Mesenchymal stem cell (in vitro differentiated cells and primary cell): Measurements from ENCODE around the gene TSPAN15.

ENCODE experiments used
- DNase-seq: peaks from one replicate; pipeline ENCODE4 v3.0.0-alpha.2; 2013
- H2AFZ ChIP-seq: one replicate; pipeline ENCODE4 v1.6.1; 2013; ENCODE audit warnings: low read depth, mild to moderate bottlenecking, control low read depth, inconsistent platforms, low read length, moderate library complexity
- H2AK5ac ChIP-seq: 2 replicates; pipeline ENCODE4 v1.6.1; 2013; ENCODE audit warnings: low read length, moderate library complexity, mild to moderate bottlenecking, inconsistent platforms; ENCODE audit not compliant: severe bottlenecking
- H2BK120ac ChIP-seq: one replicate; pipeline ENCODE4 v1.6.1; 2013; ENCODE audit warnings: low read depth, mild to moderate bottlenecking, inconsistent platforms, low read length, moderate library complexity
- H2BK12ac ChIP-seq, 2 experiments: one replicate each; pipeline ENCODE4 v1.6.1; 2013; ENCODE audit warnings: inconsistent platforms in 2 of 2, low read length in 2 of 2, mild to moderate bottlenecking in 2 of 2, moderate library complexity in 2 of 2, control low read depth in 1 of 2
- H2BK15ac ChIP-seq: one replicate; pipeline ENCODE4 v1.6.1; 2013; ENCODE audit warnings: mild to moderate bottlenecking, low read depth, inconsistent platforms; ENCODE audit not compliant: poor library complexity, severe bottlenecking
- H2BK5ac ChIP-seq: 2 replicates; pipeline ENCODE4 v1.6.1; 2013; ENCODE audit warnings: low read depth, mild to moderate bottlenecking, low read length, control low read depth, inconsistent platforms; ENCODE audit not compliant: poor library complexity, severe bottlenecking
- H3K14ac ChIP-seq, 2 experiments: one replicate each; pipeline ENCODE4 v1.6.1; 2013; ENCODE audit warnings: inconsistent platforms in 2 of 2, low read length in 2 of 2, control low read depth in 1 of 2, mild to moderate bottlenecking in 1 of 2, moderate library complexity in 1 of 2
- H3K18ac ChIP-seq, 2 experiments: one replicate each; pipeline ENCODE4 v1.6.1; 2013; ENCODE audit warnings: inconsistent platforms in 2 of 2, low read length in 2 of 2, control low read depth in 1 of 2, low read depth in 1 of 2, mild to moderate bottlenecking in 1 of 2
- H3K23ac ChIP-seq, 2 experiments: one replicate each; pipeline ENCODE4 v1.6.1; 2013; ENCODE audit warnings: inconsistent platforms in 2 of 2, low read length in 2 of 2, mild to moderate bottlenecking in 2 of 2, moderate library complexity in 2 of 2, control low read depth in 1 of 2
- H3K27ac ChIP-seq: 2 replicates; pipeline ENCODE4 v1.5.1; 2013; ENCODE audit warnings: mild to moderate bottlenecking, moderate library complexity, low read length, control low read depth, inconsistent platforms; ENCODE audit not compliant: poor library complexity, severe bottlenecking
- H3K27me3 ChIP-seq, 2 experiments: 2 replicates each; pipeline versions ENCODE4 v1.6.1 to v1.7.0; 2013; ENCODE audit warnings: low read length in 2 of 2, mild to moderate bottlenecking in 2 of 2, moderate library complexity in 2 of 2, control low read depth in 1 of 2, inconsistent platforms in 1 of 2; ENCODE audit not compliant: control insufficient read depth in 1 of 2, insufficient read depth in 1 of 2
- H3K36me3 ChIP-seq, 2 experiments: 2 replicates each; pipeline versions ENCODE4 v1.6.1 to v1.7.0; 2013; ENCODE audit warnings: low read length in 2 of 2, control low read depth in 1 of 2, inconsistent platforms in 1 of 2, low read depth in 1 of 2, mild to moderate bottlenecking in 1 of 2; ENCODE audit not compliant: insufficient read depth in 2 of 2, control insufficient read depth in 1 of 2
- H3K4ac ChIP-seq, 2 experiments: one replicate each; pipeline ENCODE4 v1.6.1; 2013; ENCODE audit warnings: inconsistent platforms in 2 of 2, low read length in 2 of 2, mild to moderate bottlenecking in 2 of 2, moderate library complexity in 2 of 2, control low read depth in 1 of 2, low read depth in 1 of 2
- H3K4me1 ChIP-seq: 2 replicates; pipeline ENCODE4 v1.6.1; 2013; ENCODE audit warnings: low read depth, low read length, control low read depth; ENCODE audit not compliant: control insufficient read depth, insufficient read depth
- H3K4me2 ChIP-seq: 2 replicates; pipeline ENCODE4 v1.6.1; 2013; ENCODE audit warnings: low read length, mild to moderate bottlenecking, inconsistent platforms; ENCODE audit not compliant: poor library complexity, severe bottlenecking
- H3K4me3 ChIP-seq, 2 experiments: 2 replicates each; pipeline versions ENCODE4 v1.5.1 to v1.7.0; 2013; ENCODE audit warnings: low read length in 2 of 2, mild to moderate bottlenecking in 2 of 2, control low read depth in 1 of 2, low read depth in 1 of 2; ENCODE audit not compliant: insufficient read depth in 1 of 2
- H3K79me1 ChIP-seq: replicated peaks from 2 replicates; pipeline ENCODE4 v1.6.1; 2013; ENCODE audit warnings: mild to moderate bottlenecking, control low read depth, low read length, inconsistent platforms; ENCODE audit not compliant: poor library complexity, severe bottlenecking
- H3K9ac ChIP-seq: 2 replicates; pipeline ENCODE4 v1.7.0; 2013; ENCODE audit warnings: mild to moderate bottlenecking, low read length, moderate library complexity
- H3K9me3 ChIP-seq: 2 replicates; pipeline ENCODE4 v1.7.0; 2013; ENCODE audit warnings: mild to moderate bottlenecking, low read length; ENCODE audit not compliant: control insufficient read depth
- H4K8ac ChIP-seq: one replicate; pipeline ENCODE4 v1.6.1; 2013; ENCODE audit warnings: inconsistent platforms, mild to moderate bottlenecking, low read length, moderate library complexity
- H4K91ac ChIP-seq: one replicate; pipeline ENCODE4 v1.6.1; 2013; ENCODE audit warnings: mild to moderate bottlenecking, low read length, inconsistent platforms
- WGBS: methylation state at CpG from one replicate; pipeline ENCODE4 v1.1.7; 2013; ENCODE audit warnings: mixed read lengths; 5-methylcytosine and 5-hydroxymethylcytosine counted together

Gene TSPAN15

GRCh38 chr10:69435966-69436520, 15.2 kb upstream of the TSPAN15 start:
- peaks cover 10% of the 10 kb centered on the region for H3K4me1 ChIP-seq
- 94% methylated on average over 14 of the region's 14 CpGs for WGBS
- H3K4me2 ChIP-seq, result no peak overlapping the region

GRCh38 chr10:69437321-69438259, 13.7 kb upstream of the TSPAN15 start:
- Histone ChIP-seq H2BK12ac (no peak overlapping the region), H3K27ac (peak overlapping the region; percentile 75), H3K14ac (no peak overlapping the region), H3K36me3 (no peaks in the 10 kb centered on the region), H4K91ac (no peak overlapping the region), H2AFZ (no peak overlapping the region), H3K4ac (no peak overlapping the region), H3K9ac (no peak overlapping the region), H3K79me1 (no peaks in the 10 kb centered on the region), H3K23ac (no peak overlapping the region), H2BK120ac (no peak overlapping the region), H3K4me2 (no peak overlapping the region), H4K8ac (no peak overlapping the region), H3K18ac (no peak overlapping the region), H3K4me1 (peaks cover 10% of the 10 kb centered on the region), H2AK5ac (no peak overlapping the region), H2BK5ac (peak overlapping the region; percentile 45), H3K27me3 (no peaks in the 10 kb centered on the region), H3K4me3 (no peak overlapping the region), H3K9me3 (no peaks in the 10 kb centered on the region), H2BK15ac (no peak overlapping the region)
- no peak for DNase-seq
- WGBS, result 89% methylated on average over 11 of the region's 13 CpGs

More at GRCh38 chr10:69435966-69436520, 15.2 kb upstream of the TSPAN15 start:
- H3K4me3 ChIP-seq, result no peak overlapping the region
- no peaks in the 10 kb centered on the region for H3K9me3 ChIP-seq
- no peak overlapping the region for H3K9ac ChIP-seq
- peak overlapping the region in 1 of 2 experiments; percentile 57 for H2BK12ac ChIP-seq
- H3K14ac ChIP-seq, result peak overlapping the region in 1 of 2 experiments; percentile 71
- H3K18ac ChIP-seq, result peak overlapping the region in 1 of 2 experiments; percentile 38
- no peak overlapping the region for H3K27ac ChIP-seq
- no peak overlapping the region for H2BK5ac ChIP-seq
- no peak overlapping the region for H2AK5ac ChIP-seq
- no peak overlapping the region for H2BK15ac ChIP-seq
- H3K27me3 ChIP-seq, result no peaks in the 10 kb centered on the region
- no peak overlapping the region for H4K91ac ChIP-seq
- H3K36me3 ChIP-seq, result no peaks in the 10 kb centered on the region
- H3K23ac ChIP-seq, result no peak overlapping the region
- no peak overlapping the region for H2BK120ac ChIP-seq
- no peak overlapping the region for H4K8ac ChIP-seq
- H2AFZ ChIP-seq, result no peak overlapping the region
- no peak for DNase-seq
- H3K79me1 ChIP-seq, result no peaks in the 10 kb centered on the region
- no peak overlapping the region for H3K4ac ChIP-seq

GRCh38 chr10:69438536-69439349, 12.5 kb upstream of the TSPAN15 start:
- Histone ChIP-seq H3K14ac (no peak overlapping the region), H2BK5ac (no peak overlapping the region), H3K4me3 (no peak overlapping the region), H3K4me1 (peaks cover 10% of the 10 kb centered on the region), H3K79me1 (no peaks in the 10 kb centered on the region), H3K27me3 (no peaks in the 10 kb centered on the region), H3K9me3 (no peaks in the 10 kb centered on the region), H2AFZ (no peak overlapping the region), H3K18ac (peak overlapping the region in 1 of 2 experiments; percentile 59), H3K4ac (no peak overlapping the region), H4K91ac (no peak overlapping the region), H3K9ac (peak overlapping the region; percentile 17), H2BK120ac (no peak overlapping the region), H3K4me2 (peak overlapping the region; percentile 29), H3K36me3 (no peaks in the 10 kb centered on the region), H2BK15ac (no peak overlapping the region), H2AK5ac (peak overlapping the region; percentile 81), H3K27ac (peak overlapping the region; percentile 75), H2BK12ac (peak overlapping the region in 1 of 2 experiments; percentile 49), H3K23ac (no peak overlapping the region), H4K8ac (peak overlapping the region; percentile 31)
- 79% methylated on average over 10 of the region's 10 CpGs for WGBS
- DNase-seq, result peak; percentile 43
